ENCODE results near the gene UNC50. TPM values are rescaled to one million over a fixed set of nuclear protein-coding genes. Genes with fewer than 3 reads are reported as not detected.
"Not testable (repeated sequence)": the region's sequence is repeated elsewhere in the genome, so short reads cannot be mapped to it uniquely, and the experiment has no call there.

UNC50 gene
- total RNA-seq, 2 experiments from 2014 or later = 32.7 to 32.8 TPM

DNA sequence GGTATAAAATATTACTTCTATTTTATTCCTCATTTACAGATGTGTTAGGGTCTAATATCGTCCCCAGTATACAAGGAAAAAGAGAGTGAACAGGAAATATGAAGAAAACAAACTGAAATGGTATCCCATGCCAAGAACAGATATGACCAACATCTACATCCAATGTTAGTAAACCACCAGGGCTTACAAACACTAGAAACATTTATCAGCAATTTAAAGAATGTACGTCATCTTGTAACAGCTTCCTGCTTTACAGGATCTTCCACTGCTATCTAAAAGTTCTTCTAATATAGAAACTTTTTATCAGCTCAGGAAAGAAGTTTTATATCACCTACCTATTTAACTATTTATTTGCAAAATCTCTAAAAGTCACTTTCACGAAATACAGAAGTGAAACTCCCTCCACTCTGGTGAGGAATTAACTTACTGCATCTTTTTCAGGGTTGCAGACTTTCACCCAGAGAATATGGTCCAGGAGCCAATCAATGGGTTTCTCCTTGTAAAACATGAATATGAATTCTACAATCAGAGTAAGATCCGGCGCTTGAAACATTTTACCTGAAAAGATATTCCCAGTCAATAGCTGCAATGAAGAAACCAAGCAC is 35.2 kb downstream of the UNC50 start:
- Mint-ChIP-seq H3K27ac (no peak overlapping the region), H3K36me3 (ENCODE audit: low read depth) (peaks cover 47% of the 10 kb centered on the region), H3K27me3 (no peaks in the 10 kb centered on the region), H3K4me3 (no peak overlapping the region), H3K9me3 (no peaks in the 10 kb centered on the region), H3K4me1 (peaks cover 2% of the 10 kb centered on the region)
- DNase-seq = no peak
- POLR2A ChIA-PET = no interaction called here
- CTCF ChIA-PET = no interaction called here

DNA sequence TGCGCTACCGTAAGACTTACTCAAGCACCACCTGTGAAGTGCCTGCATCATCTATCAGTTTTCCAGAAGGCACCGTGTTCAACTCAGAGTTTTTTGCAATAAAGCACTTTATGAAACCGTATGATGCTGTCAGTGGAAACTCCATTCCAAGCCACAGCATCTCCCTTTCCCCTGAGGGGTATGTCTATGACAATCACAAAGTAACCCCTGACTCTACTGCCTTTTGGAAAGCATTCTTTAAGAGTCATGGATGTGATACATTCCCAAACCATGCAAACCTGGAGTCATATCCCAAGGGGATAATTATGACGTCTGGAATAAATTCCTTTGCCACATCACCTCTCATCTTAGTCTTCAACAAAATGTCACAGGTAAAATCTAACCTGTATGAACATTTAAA is 39.2 kb downstream of the UNC50 start:
- no peak overlapping the region for H3K4me3 Mint-ChIP-seq
- ChIA-PET CTCF (no interaction called here), POLR2A (interaction anchor here (2.1 kb wide), 1 partner anchor 174 kb away, joined by 5 read pairs; no protein-coding TSS in a partner anchor)
- H3K27me3 Mint-ChIP-seq = no peaks in the 10 kb centered on the region
- no peak overlapping the region for H3K27ac Mint-ChIP-seq
- peaks cover 50% of the 10 kb centered on the region for H3K36me3 Mint-ChIP-seq (ENCODE audit: low read depth)
- no peak for DNase-seq
- peaks cover 33% of the 10 kb centered on the region for H3K4me1 Mint-ChIP-seq
- no peaks in the 10 kb centered on the region for H3K9me3 Mint-ChIP-seq

DNA sequence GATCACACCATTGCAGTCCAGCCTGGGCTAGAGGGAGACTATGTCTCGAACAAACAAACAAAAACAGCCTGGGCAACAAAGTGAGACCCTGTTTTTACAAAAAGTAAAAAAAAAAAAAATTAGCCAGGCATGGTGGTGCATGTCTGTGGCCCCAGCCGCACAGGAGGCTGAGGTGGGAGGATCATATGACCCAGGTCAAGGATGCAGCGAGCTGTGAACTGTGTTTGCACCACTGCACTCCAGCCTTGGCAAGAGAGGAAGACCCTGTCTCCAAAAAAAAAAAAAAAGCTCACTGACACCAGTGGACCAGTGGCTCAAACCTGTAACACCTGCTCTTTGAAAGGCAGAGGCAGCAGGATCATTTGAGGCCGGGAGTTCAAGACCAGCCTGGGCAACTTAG is 40.1 kb downstream of the UNC50 start:
- Mint-ChIP-seq H3K4me3 (no peak overlapping the region), H3K9me3 (no peaks in the 10 kb centered on the region), H3K27me3 (no peaks in the 10 kb centered on the region), H3K4me1 (peaks cover 41% of the 10 kb centered on the region), H3K27ac (no peak overlapping the region), H3K36me3 (ENCODE audit: low read depth) (peaks cover 52% of the 10 kb centered on the region)
- DNase-seq = no peak
- ChIA-PET CTCF (interaction anchor here (1.0 to 2.0 kb wide), 12 partner anchors 11 to 422 kb away, joined by 3 to 64 read pairs (median 8); partner anchors contain the start of gene MGAT4A), POLR2A (interaction anchor here (1.1 to 2.1 kb wide), 6 partner anchors 35 to 216 kb away, joined by 3 to 5 read pairs (median 3); partner anchors contain the start of genes COA5 and UNC50)

DNA sequence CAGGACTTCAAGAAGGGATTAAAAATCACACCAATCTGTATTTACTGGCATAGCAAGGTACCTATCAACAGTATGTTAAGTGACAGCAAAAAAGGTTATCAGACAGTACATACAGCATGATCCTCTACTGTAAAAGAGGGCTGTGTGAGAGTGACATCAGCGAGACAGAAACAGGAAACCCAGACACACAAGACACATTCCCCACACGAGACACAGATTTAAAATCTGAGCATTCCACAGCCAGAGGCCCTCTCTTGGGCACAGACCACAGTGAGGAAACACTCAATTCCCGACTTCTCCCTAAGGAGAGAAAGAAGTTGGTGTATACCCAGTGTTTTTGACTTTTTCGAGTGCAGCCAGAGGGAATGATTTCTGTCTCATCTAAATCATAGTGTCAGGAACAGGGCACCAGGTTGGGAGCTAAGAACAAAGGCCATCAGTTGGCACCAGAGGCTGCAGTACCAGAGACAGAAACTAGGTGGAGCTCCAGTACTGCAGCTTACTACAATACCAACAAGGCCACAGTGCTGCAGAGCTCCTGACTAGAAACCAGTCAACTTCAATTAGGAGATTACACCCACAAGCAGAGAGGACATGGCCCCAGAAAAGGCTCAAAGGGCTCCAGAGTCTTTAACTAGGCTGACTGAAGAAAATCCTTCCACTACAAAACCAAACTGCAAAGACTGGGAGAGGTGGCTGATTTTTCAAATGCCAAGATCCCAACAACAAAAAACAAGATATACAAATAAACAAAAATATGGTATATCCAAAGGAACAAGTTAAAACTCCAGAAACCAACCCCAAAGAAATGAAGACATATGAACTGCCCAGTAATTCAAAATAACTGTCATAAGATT is 41.0 kb downstream of the UNC50 start:
- Mint-ChIP-seq H3K4me3 (no peak overlapping the region), H3K27ac (peak overlapping the region; percentile 36), H3K27me3 (no peaks in the 10 kb centered on the region), H3K4me1 (peaks cover 50% of the 10 kb centered on the region), H3K36me3 (ENCODE audit: low read depth) (peaks cover 53% of the 10 kb centered on the region), H3K9me3 (no peaks in the 10 kb centered on the region)
- ChIA-PET POLR2A (interaction anchor here (0.8 to 2.1 kb wide), 13 partner anchors 12 to 215 kb away, joined by 3 to 13 read pairs (median 3); partner anchors contain the start of genes COA5, MGAT4A and UNC50), CTCF (interaction anchor here (0.6 to 2.0 kb wide), 50 partner anchors 10 to 421 kb away, joined by 3 to 64 read pairs (median 4); partner anchors contain the start of gene MGAT4A)
- DNase-seq = peak; percentile 86

DNA sequence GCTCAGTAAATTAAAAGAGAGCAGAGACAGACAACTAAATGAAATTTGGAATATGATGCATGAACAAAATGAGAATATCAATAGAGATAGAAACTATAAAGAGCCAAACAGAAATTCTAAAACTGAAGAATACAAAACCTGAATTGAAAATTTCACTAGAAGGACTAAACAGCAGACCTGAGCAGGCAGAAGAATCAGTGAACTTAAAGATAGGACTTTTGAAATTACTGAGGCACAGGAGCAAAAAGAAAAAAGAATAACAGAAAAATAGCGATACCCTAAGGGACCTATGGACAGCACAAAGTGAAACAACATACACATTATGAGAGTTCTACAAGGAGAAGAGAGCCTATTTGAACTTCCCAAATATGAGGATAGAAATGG is 41.6 kb downstream of the UNC50 start:
- Mint-ChIP-seq H3K4me1 (peaks cover 56% of the 10 kb centered on the region), H3K9me3 (no peaks in the 10 kb centered on the region), H3K36me3 (ENCODE audit: low read depth) (peaks cover 58% of the 10 kb centered on the region), H3K27ac (peak overlapping the region; percentile 36), H3K4me3 (no peak overlapping the region), H3K27me3 (no peaks in the 10 kb centered on the region)
- DNase-seq = no peak
- POLR2A ChIA-PET = interaction anchor here (0.8 to 2.1 kb wide), 9 partner anchors 12 to 172 kb away, joined by 3 to 13 read pairs (median 4); partner anchors contain the start of genes COA5, MGAT4A and UNC50
- CTCF ChIA-PET = interaction anchor here (0.7 to 2.0 kb wide), 49 partner anchors 9 to 421 kb away, joined by 3 to 64 read pairs (median 4); partner anchors contain the start of gene MGAT4A

DNA sequence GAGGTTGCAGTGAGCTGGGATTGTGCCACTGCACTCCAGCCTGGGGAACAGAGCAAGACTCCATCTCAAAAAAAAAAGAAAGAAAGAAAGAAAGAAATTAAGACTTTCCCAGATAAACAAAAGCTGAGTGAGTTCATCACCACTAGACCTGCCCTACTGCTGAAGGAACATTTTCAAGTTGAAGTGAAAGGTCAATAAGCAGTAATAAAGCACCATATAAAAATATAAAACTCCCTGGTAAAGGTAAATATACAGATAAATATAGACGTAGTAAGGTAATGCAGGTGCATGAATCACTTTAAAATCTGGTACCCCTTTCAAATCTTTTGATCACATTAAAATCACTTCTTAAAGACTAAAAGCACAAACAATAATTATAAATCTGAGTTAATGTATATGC is 42.6 kb downstream of the UNC50 start:
- no peak for DNase-seq
- Mint-ChIP-seq H3K9me3 (no peaks in the 10 kb centered on the region), H3K4me1 (peaks cover 64% of the 10 kb centered on the region), H3K4me3 (no peak overlapping the region), H3K36me3 (ENCODE audit: low read depth) (peaks cover 63% of the 10 kb centered on the region), H3K27me3 (no peaks in the 10 kb centered on the region), H3K27ac (no peak overlapping the region)
- POLR2A ChIA-PET = no interaction called here
- CTCF ChIA-PET = interaction anchor here (1.2 to 1.3 kb wide), 3 partner anchors 8 to 185 kb away, joined by 3 read pairs; no protein-coding TSS in a partner anchor

DNA sequence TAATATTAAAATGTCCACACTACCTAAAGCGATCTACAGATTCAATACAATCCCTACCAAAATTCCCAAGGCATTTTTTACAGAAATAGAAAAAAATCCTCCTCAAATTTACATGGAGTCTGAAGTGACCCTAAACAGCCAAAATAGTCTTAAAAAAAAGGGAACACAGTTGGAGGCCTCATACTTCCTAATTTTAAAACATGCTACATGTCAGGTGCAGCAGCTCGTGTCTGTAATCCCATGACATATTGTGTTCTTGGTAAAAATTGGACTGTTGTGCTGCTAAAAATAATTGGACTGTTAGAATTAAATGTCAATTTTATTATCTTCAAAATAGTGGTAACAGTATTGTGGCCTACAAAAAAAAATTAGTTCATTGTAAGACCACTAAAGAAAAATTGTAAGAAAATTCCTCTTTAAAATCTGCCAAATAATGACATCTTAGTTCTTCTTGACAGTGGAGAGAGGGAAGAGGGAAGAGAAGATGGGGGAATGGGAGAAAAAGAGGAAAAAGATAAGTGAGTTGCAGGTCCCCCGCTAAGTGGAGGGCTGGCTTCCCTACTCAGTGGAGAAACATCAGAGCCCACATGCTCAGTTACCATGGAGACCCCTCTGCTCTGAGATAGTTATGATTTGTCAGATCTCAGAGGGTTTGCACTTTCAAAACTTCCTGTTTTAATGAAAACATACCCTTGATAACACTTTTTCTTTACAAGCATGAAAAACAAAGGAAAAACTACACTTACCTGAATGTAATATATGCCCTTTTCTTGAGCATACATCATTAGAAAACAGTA is 46.5 kb downstream of the UNC50 start:
- H3K27me3 Mint-ChIP-seq = no peaks in the 10 kb centered on the region
- ChIA-PET POLR2A (interaction anchor here (11.3 kb wide), 1 partner anchor 73 kb away, joined by 195 read pairs; the partner anchor contains the start of gene MGAT4A), CTCF (no interaction called here)
- peak overlapping the region; percentile 53 for H3K27ac Mint-ChIP-seq
- H3K9me3 Mint-ChIP-seq = no peaks in the 10 kb centered on the region
- H3K4me3 Mint-ChIP-seq = no peak overlapping the region
- DNase-seq = no peak
- H3K4me1 Mint-ChIP-seq = peaks cover 81% of the 10 kb centered on the region
- H3K36me3 Mint-ChIP-seq (ENCODE audit: low read depth) = peaks cover 59% of the 10 kb centered on the region

DNA sequence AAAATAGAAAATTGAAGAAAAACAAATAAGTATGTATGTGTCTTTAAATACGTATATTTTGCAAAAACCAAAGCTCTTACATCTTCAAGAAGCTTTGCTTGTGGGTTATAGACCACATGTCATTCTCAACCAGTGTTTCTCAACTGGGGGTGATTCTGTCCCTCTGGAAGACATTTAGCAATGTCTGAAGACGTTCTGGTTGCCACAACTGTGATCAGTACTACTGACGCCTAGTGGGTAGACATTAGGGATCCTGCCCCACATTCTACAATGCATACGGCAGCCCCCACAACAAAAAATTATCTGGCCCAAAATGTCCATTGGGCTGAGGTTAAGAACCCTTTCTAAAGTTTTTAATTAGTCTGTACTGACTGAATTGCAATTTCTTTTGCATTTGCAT is 48.4 kb downstream of the UNC50 start:
- ChIA-PET CTCF (interaction anchor here (1.0 to 2.2 kb wide), 10 partner anchors 70 to 181 kb away, joined by 3 to 11 read pairs (median 4); no protein-coding TSS in a partner anchor), POLR2A (interaction anchor here (0.8 to 11.3 kb wide), 6 partner anchors 23 to 192 kb away, joined by 3 to 195 read pairs (median 5); partner anchors contain the start of gene MGAT4A)
- Mint-ChIP-seq H3K36me3 (ENCODE audit: low read depth) (peaks cover 59% of the 10 kb centered on the region), H3K4me3 (no peak overlapping the region), H3K9me3 (peaks cover 5% of the 10 kb centered on the region), H3K27me3 (no peaks in the 10 kb centered on the region), H3K4me1 (peaks cover 81% of the 10 kb centered on the region), H3K27ac (peak overlapping the region; percentile 76)
- DNase-seq = no peak

DNA sequence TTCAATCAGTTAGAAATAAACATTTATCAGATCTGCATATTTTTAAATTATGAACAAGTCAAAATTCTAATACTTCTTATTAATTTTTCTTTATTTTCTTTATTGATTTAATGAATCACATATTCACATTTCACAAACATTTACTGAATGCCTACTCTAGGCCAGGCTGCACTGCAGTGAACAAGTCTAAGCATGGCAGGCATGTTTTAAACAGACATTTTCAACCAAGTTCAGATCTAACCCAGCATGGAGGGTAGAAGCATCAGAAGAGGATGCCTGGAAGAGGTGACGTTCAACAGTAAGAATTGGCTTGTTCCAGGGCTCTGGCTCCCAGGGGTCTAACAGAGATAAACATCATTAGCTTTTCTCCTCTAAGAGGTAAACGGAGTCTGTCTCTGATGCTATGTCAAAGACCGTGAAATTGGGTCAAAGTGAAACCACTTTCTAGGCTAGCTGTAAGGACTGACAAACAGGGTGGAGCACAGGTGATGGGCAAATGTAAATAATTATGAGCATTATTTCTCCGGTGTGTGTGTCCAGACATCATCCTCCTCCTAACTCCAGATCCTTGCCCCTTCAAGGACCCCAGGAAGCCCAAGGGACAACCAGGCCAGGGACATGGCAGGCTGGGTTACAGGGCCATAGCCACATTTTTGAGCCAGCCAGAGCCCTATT is 50.6 kb downstream of the UNC50 start:
- H3K4me3 Mint-ChIP-seq = peak overlapping the region; percentile 77
- H3K36me3 Mint-ChIP-seq (ENCODE audit: low read depth) = peaks cover 52% of the 10 kb centered on the region
- CTCF ChIA-PET = interaction anchor here (0.8 to 4.6 kb wide), 5 partner anchors 8 to 112 kb away, joined by 3 to 22 read pairs (median 5); partner anchors contain the start of genes COA5, MGAT4A and UNC50
- DNase-seq = peak; percentile 27
- POLR2A ChIA-PET = interaction anchor here (1.2 to 11.3 kb wide), 6 partner anchors 35 to 163 kb away, joined by 3 to 195 read pairs (median 8); partner anchors contain the start of gene MGAT4A
- peaks cover 5% of the 10 kb centered on the region for H3K9me3 Mint-ChIP-seq
- peaks cover 80% of the 10 kb centered on the region for H3K4me1 Mint-ChIP-seq
- no peaks in the 10 kb centered on the region for H3K27me3 Mint-ChIP-seq
- peak overlapping the region; percentile 93 for H3K27ac Mint-ChIP-seq

DNA sequence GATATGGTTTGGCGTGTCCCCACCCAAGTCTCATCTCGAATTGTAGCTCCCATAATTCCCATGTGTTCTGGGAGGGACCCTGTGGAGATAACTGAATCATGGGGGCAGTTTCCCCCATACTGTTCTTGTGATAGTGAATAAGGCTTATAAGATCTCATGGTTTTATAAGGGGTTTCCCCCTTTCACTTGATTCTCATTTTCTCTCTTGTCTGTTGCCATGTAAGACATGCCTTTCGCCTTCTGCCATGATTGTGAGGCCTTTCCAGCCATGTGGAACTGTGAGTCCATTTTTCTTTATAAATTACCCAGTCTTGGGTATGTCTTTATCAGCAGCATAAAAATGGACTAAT is 51.1 kb downstream of the UNC50 start:
- CTCF ChIA-PET = interaction anchor here (1.0 to 4.6 kb wide), 4 partner anchors 9 to 112 kb away, joined by 3 to 22 read pairs (median 10); partner anchors contain the start of gene MGAT4A
- not testable (repeated sequence) for DNase-seq, H3K27me3 Mint-ChIP-seq, H3K9me3 Mint-ChIP-seq
- Mint-ChIP-seq H3K4me1 (peaks cover 80% of the 10 kb centered on the region), H3K27ac (peak overlapping the region; percentile 93), H3K36me3 (ENCODE audit: low read depth) (peaks cover 47% of the 10 kb centered on the region), H3K4me3 (peak overlapping the region; percentile 77)
- POLR2A ChIA-PET = interaction anchor here (0.9 to 11.3 kb wide), 7 partner anchors 35 to 177 kb away, joined by 3 to 195 read pairs (median 8); partner anchors contain the start of gene MGAT4A

DNA sequence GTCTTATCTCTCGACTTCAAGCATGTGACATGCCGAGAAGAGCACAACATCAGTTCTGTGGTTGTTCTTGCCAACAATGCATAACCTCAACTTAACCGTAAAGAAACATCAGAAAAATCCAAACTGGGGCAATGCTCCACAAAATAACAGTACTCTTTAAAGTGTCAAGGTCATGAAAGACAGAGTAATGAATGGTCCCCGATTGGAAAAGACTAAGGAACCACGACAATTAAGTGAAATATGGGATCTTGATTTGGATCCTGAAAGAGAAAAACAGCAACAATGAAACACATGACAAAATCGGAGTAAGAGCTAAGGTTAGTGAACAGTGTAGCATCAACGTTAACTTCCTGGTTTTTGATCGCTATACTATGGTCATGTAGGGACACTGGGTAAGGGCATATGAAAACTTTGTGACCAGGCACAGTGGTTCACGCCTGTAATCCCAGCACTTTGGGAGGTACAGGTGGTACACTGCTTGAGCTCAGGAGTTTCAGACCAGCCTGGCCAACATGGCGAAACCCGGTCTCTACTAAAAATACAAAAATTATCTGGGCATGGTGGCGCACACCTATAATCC is 55.2 kb downstream of the UNC50 start:
- peak; percentile 30 for DNase-seq
- Mint-ChIP-seq H3K4me1 (peaks cover 72% of the 10 kb centered on the region), H3K27ac (peak overlapping the region; percentile 99), H3K36me3 (ENCODE audit: low read depth) (peaks cover 67% of the 10 kb centered on the region), H3K9me3 (peaks cover 20% of the 10 kb centered on the region), H3K27me3 (no peaks in the 10 kb centered on the region), H3K4me3 (peak overlapping the region; percentile 79)
- ChIA-PET CTCF (interaction anchor here (0.6 to 1.8 kb wide), 12 partner anchors 10 to 174 kb away, joined by 3 to 6 read pairs (median 4); partner anchors contain the start of gene MGAT4A), POLR2A (interaction anchor here (0.7 to 11.3 kb wide), 21 partner anchors 10 to 217 kb away, joined by 3 to 195 read pairs (median 4); partner anchors contain the start of genes COA5, MGAT4A and UNC50)

Measured in activated CD4-positive, alpha-beta memory T cell treated with anti-CD3 and anti-CD28 coated beads, Interleukin-2, amount 10 ng/mL, durations not matched to agents 7 days and 5 days (primary cell).